WI38 (cell line): ENCODE results near the gene MED20.
A peak's percentile ranks its signal among the peaks of the same experiment; 100 is the strongest.

Experiments
- H3K4me3 ChIP-seq: 2 replicates; pipeline ENCODE4 v1.5.1; 2011; ENCODE audit warnings: low read depth, mild to moderate bottlenecking, control low read depth, low read length
- CTCF ChIP-seq: IDR thresholded peaks from 2 replicates; pipeline ENCODE4 v1.5.1; 2012; ENCODE audit warnings: low read depth, mild to moderate bottlenecking, control low read depth, low read length

The MED20 gene

GRCh38 chr6:41920921-41921711, at the start of gene MED20, which contains the start of gene BYSL:
MED20 (minus strand) TSS chr6:41921139; CDS start chr6:41921018, 121 bp downstream.
BYSL (plus strand) TSS chr6:41921499; CDS start chr6:41921563, 64 bp downstream.
- peak; percentile 87 for TF ChIP-seq CTCF
- peak within 1 kb of the TSS; percentile 85 for H3K4me3 ChIP-seq

- no peak for TF ChIP-seq CTCF
- H3K4me3 ChIP-seq, result no peak overlapping the region
Observed at GRCh38 chr6:41970436-41970846, 49.5 kb upstream of the MED20 start.

- no peak for TF ChIP-seq CTCF
- H3K4me3 ChIP-seq, result no peak overlapping the region
Observed at GRCh38 chr6:41967312-41968287, 46.7 kb upstream of the MED20 start.

- no peak for TF ChIP-seq CTCF
- H3K4me3 ChIP-seq, result no peak overlapping the region
Observed at GRCh38 chr6:41966961-41967311, 46.0 kb upstream of the MED20 start.

- no peak for TF ChIP-seq CTCF
- H3K4me3 ChIP-seq, result no peak overlapping the region
Observed at GRCh38 chr6:41966214-41966920, 45.4 kb upstream of the MED20 start.

- H3K4me3 ChIP-seq, result no peak overlapping the region
- no peak for TF ChIP-seq CTCF
Observed at GRCh38 chr6:41965429-41966213, 44.7 kb upstream of the MED20 start.
